GM18520 (cell line): ENCODE data around the gene XYLB.
"Not testable (repeated sequence)": the region's sequence is repeated elsewhere in the genome, so short reads cannot be mapped to it uniquely, and the experiment has no call there.

ENCODE experiments used
- ATAC-seq: cut with Tn5 transposase; IDR thresholded peaks from one replicate; pipeline ENCODE4 v1.9.1; 2021; ENCODE audit not compliant: unreplicated experiment

Gene XYLB

GRCh38 chr3:38346587-38347410, at the start of gene XYLB:
Gene XYLB (plus strand): TSS chr3:38346785. CDS start chr3:38346869, 84 bp downstream.
- peak; percentile 95 for ATAC-seq

GRCh38 chr3:38297053-38297452, 49.5 kb upstream of the XYLB start:
- not testable (repeated sequence) for ATAC-seq

DNA sequence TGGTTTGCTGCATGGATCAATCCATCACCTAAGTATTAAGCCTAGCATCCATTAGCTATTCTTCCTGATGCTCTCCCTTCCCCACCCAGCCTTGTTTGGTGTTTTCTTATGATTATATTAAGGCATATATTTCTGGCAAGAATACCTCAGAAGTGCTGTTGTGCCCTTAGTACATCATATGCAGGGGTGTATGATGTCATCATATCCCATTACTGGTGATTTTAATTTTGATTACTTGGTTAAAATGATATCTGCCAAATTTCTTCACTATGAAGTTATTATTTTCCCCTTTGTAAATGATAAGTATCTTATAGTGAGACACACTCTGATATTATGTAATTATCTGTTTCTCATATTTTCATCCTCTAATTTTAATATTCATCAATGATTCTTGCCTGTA, 49.0 kb upstream of the XYLB start:
- no peak for ATAC-seq

DNA sequence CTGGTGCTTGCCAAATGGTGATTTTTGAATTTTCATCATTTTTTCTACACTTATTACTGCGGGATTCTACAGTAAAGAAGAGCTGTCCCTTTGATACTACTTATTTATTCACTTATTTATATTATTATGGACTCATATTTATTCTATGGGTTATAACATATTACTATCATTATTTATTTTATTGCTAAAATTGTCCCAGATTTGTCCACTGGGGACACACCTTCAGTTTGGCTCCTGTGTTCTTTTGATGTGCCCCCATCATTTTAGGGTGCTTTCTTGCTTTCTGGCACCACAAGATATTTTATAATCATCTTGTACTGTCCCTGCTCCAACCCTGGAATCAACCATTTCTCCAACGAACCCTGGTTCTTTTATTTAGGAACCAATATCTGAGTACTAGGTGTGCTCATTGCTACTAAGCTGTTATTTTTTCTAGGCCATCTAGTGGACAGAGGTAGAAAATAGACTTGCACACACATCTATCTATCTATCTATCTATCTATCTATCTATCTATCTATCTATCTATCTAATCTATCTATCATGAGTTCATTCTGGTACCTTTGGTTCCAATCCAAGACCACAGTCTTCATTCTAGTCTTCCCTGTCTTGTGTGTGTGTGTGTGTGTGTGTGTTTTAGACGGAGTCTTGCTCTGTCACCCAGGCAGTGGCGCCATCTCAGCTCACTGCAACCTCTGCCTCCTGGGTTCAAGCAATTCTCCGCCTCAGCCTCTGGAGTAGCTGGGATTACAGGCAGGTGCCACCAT, 48.5 kb upstream of the XYLB start:
- no peak for ATAC-seq

DNA sequence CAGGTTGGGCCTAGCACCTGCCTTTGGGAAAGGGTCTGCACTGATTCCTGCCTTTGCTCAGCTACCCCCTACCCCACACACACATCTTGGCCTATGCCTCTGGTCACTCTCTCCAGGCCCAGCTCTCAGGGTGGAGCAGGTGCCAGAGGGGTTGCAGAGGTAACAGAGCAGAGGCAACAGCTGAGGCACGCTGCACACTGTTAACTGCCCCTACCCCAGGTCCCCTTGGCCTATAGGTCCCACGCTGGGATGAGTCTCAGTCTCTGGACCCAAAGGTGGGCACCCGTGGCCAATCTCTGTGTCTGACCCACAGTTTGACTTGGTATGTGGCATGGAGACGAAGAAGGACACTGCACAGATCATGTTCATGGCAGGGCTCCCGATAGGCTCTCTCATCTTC, 39.6 kb upstream of the XYLB start:
- ATAC-seq: no peak

- ATAC-seq: no peak
Observed at GRCh38 chr3:38307599-38307998, 39.0 kb upstream of the XYLB start.

GRCh38 chr3:38308456-38308855, 38.1 kb upstream of the XYLB start:
- no peak for ATAC-seq

GRCh38 chr3:38311476-38311875, 35.1 kb upstream of the XYLB start:
- ATAC-seq: no peak

- no peak for ATAC-seq
Observed at GRCh38 chr3:38311941-38312340, 34.6 kb upstream of the XYLB start.

- no peak for ATAC-seq
Observed at GRCh38 chr3:38312356-38312755, 34.2 kb upstream of the XYLB start.

- no peak for ATAC-seq
Observed at GRCh38 chr3:38313263-38313662, 33.3 kb upstream of the XYLB start.

GRCh38 chr3:38313695-38314094, 32.9 kb upstream of the XYLB start:
- no peak for ATAC-seq

GRCh38 chr3:38314112-38314763, 32.3 kb upstream of the XYLB start:
- ATAC-seq: no peak

DNA sequence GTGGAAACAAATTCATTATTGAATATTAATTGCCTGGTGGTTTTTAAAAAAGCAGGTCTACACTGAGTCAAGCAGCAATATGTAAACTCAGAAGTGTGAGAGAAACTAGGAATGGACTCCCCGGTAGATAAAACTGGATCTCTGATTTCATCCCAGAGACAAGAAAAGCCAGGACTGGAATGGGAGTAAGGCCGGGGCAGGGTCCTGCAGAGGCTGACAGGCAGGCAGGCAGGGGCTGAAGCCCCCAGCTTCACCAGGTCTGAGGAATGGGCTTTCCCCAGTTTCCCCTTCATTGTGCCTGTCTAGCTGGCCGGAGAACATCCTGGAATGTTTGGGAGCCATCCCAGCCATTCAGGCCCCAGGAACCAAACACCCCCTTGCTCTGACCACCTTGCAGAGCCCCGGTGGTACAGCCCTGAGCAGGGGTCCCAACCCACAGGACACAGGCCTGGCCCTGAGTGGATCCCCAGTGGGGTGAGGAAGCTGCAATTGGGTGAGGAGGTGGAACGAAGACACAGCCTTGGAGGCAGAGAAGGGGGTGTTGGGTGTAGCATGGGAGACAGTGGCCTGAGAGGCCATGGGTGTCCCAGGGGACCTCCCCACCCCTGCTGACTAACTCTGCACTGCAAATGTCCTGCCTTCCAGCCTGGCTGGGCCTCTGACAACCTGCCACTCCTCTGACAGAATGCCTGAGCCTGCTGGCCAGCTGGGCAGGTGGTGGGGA, 31.7 kb upstream of the XYLB start:
- no peak for ATAC-seq

DNA sequence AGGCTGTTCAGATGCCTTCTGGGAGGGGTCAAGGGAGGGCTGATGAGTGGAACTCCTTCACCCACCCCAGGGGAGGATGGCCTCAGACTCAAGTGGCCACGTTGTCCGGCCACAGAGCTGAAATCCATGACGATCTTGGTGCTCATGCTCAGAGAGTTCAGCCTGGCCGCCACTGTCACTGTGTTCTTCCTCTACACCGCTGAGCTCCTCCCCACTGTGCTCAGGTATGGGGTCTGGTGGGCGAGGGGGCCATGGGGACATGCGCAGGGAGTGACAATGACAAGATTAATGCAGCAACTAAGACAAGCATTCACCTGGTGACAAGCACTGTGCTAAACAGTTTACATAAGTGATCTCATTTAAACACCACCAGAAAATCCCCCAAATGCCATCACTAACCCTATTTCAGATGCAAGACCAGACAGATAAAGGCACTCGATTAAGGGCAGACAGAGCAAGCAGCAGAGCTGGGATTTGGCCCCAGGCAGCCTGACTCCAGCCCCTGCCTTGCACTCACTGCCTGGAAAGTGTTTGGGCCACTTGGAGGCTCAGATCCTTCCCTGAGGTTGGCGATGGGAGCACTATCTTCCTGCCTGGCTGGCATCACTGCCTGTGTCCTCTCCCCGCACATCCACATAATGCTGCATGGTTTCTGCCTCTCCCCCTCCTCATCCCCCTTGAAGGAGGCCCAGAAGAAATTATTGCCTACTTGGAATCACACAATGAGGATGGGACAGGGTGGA, 30.9 kb upstream of the XYLB start:
- ATAC-seq: no peak

DNA sequence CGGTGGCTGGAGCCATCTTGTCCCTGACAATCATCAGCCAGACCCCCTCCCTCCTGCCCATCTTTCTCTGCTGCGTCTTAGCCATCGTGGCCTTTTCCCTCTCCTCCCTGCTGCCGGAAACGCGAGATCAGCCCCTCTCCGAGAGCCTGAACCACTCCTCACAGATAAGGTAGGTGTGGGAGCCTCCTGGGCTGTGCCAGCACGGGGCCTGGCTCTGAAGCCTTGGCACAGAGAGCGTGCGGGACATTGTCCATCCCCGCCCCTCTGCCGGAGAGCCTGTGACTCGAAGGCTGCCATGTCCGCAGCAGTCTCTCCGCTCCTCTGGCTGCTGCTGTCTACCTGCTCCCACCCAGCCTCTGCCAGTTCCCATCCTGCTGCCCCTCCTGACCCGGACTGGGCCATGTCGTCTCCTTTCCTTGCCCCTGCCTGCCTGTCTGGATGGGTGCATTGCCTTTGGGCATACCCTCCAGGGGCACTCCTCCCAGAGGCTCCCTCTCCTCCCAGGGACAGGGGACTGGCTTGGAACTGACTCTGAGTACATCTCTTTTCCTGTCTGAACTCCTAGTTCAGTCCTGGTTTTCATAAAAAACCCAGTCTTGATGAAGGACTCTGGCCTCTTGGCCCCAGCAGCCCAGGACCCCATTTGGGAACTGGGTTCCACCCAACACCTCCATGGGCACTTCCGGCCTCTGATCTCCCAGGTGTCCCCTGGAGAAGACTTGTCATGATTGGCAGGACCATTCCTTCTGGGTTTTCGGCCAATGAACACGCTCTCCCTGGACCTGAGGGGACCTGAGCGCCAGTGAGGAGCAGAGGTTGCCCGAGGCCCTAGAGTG, 30.0 kb upstream of the XYLB start:
- ATAC-seq: no peak

DNA sequence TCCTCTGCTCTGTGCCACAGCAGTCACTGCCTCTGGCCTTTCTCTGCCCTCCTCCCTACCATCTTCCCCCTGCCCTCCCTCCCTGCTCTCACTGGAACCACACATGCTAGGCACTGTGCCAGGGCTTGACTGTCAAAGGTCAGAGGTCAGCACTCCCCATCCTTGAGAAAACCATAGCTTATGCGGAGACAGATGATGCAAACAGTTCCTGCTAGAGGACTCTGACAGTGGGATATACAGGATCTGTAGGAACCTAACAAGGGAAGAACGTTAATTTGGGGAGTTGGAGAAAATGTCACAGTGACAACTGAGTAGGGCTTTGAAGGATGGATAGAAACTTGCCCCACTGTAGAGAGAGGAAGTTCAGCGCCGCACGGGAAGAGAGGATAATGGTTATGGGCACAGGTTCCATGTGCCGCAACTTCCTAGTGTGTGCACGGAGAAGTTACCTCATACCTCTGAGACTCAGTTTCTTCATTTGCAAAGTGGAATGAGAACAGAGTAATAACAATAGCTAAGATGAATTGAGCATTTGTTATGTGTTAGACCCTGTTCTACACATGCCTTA, 29.3 kb upstream of the XYLB start:
- ATAC-seq: no peak

- ATAC-seq: no peak
Observed at GRCh38 chr3:38318766-38319671, 27.6 kb upstream of the XYLB start.
